H1 (cell line): Measurements from ENCODE around the gene ADCY3. TPM values are rescaled to one million over a fixed set of nuclear protein-coding genes. Genes with fewer than 3 reads are reported as not detected.

ENCODE experiments used
- CTCF ChIA-PET: fragments of 300-600 bp; sonication (Branson Sonifier 250); formaldehyde crosslinking; loops from one replicate; lab custom pipeline; 2021; ENCODE audit not compliant: partially characterized antibody; lab: Charles Lee
- POLR2A ChIA-PET: fragments of 300-600 bp; sonication (Branson Sonifier 250); formaldehyde crosslinking; loops from one replicate; lab custom pipeline; 2021; ENCODE audit warnings: inconsistent platforms; ENCODE audit not compliant: partially characterized antibody; lab: Charles Lee
- DNase-seq, 2 experiments: peaks; one replicate each; pipeline versions ENCODE4 v3.0.0 to v3.0.0-alpha.2; 2010 to 2022; ENCODE audit warnings: low spot score in 2 of 2, low read depth in 1 of 2, mixed read lengths in 1 of 2
- FAIRE-seq: peaks from 2 replicates; lab custom pipeline; 2011; peaks lifted over from hg19 to GRCh38; lab: Jason Lieb, UNC
- H2AFZ ChIP-seq: 2 replicates; pipeline ENCODE4 v1.8.1; 2012; ENCODE audit warnings: low read length, inconsistent platforms
- H2AK5ac ChIP-seq: 2 replicates; pipeline ENCODE4 v1.6.1; 2013; ENCODE audit warnings: low read depth, low read length
- H2BK120ac ChIP-seq: replicated peaks from 2 replicates; pipeline ENCODE3; 2013; ENCODE audit warnings: low read depth, low read length, inconsistent platforms
- H2BK12ac ChIP-seq: 2 replicates; pipeline ENCODE4 v1.6.1; 2013; ENCODE audit warnings: low read depth, low read length
- H2BK15ac ChIP-seq: 2 replicates; pipeline ENCODE4 v1.6.1; 2013; ENCODE audit warnings: low read length
- H2BK20ac ChIP-seq: 2 replicates; pipeline ENCODE4 v1.6.1; 2013; ENCODE audit warnings: low read length
- H2BK5ac ChIP-seq: 2 replicates; pipeline ENCODE4 v1.6.1; 2013; ENCODE audit warnings: low read depth, low read length
- H3K14ac ChIP-seq: 2 replicates; pipeline ENCODE4 v1.6.1; 2013; ENCODE audit warnings: inconsistent platforms; ENCODE audit not compliant: insufficient read length
- H3K18ac ChIP-seq: 2 replicates; pipeline ENCODE4 v1.6.1; 2013; ENCODE audit warnings: low read length; ENCODE audit errors: extremely low read depth
- H3K23ac ChIP-seq: 2 replicates; pipeline ENCODE4 v1.6.1; 2013; ENCODE audit warnings: inconsistent platforms; ENCODE audit not compliant: insufficient read length
- H3K23me2 ChIP-seq: 2 replicates; pipeline ENCODE4 v1.6.1; 2013; ENCODE audit warnings: low read depth, low read length
- H3K27ac ChIP-seq: 2 replicates; pipeline ENCODE4 v1.6.1; 2011; ENCODE audit warnings: low read depth, low read length, inconsistent platforms
- H3K27me3 ChIP-seq, 4 experiments: replicated peaks in 1 of 4; 1 replicate in 1 of 4; 2 replicates in 3 of 4; pipeline versions ENCODE4 v1.6.1 to v1.8.1; 2011 to 2013; ENCODE audit warnings: low read length in 3 of 4, mild to moderate bottlenecking in 3 of 4, inconsistent platforms in 2 of 4, mixed read lengths in 2 of 4, moderate library complexity in 1 of 4; ENCODE audit not compliant: control insufficient read depth in 3 of 4, insufficient read depth in 3 of 4; ENCODE audit errors: extremely low read depth in 1 of 4
- H3K36me3 ChIP-seq, 4 experiments: 2 replicates each; pipeline versions ENCODE4 v1.6.1 to v1.8.1; 2011 to 2013; ENCODE audit warnings: mild to moderate bottlenecking in 4 of 4, low read length in 3 of 4, moderate library complexity in 2 of 4, control low read depth in 1 of 4, inconsistent platforms in 1 of 4; ENCODE audit not compliant: insufficient read depth in 4 of 4, control insufficient read depth in 2 of 4
- H3K4ac ChIP-seq: replicated peaks from 2 replicates; pipeline ENCODE3; 2013; ENCODE audit warnings: low read length, low read depth, mixed read lengths, inconsistent platforms; ENCODE audit not compliant: insufficient read length
- H3K4me1 ChIP-seq, 4 experiments: replicated peaks in 1 of 4; 1 replicate in 1 of 4; 2 replicates in 3 of 4; pipeline versions ENCODE4 v1.6.1 to v1.8.1; 2011 to 2013; ENCODE audit warnings: low read length in 3 of 4, inconsistent platforms in 2 of 4, mixed read lengths in 1 of 4; ENCODE audit not compliant: insufficient read depth in 4 of 4, control insufficient read depth in 3 of 4
- H3K4me2 ChIP-seq, 2 experiments: 2 replicates each; pipeline versions ENCODE4 v1.6.1 to v1.8.1; 2011 to 2013; ENCODE audit warnings: low read depth in 2 of 2, low read length in 2 of 2, control low read depth in 1 of 2, inconsistent platforms in 1 of 2, mild to moderate bottlenecking in 1 of 2; ENCODE audit not compliant: insufficient read depth in 1 of 2
- H3K4me3 ChIP-seq, 4 experiments: fragments of 200-600, 300-600 bp in 1 of 4; sonication (generic), shearing (Covaris generic), sonication (Bioruptor Twin) in 1 of 4; 2 replicates each; pipeline versions ENCODE4 v1.5.1 to v1.8.1; 2011 to 2016; ENCODE audit warnings: low read length in 4 of 4, low read depth in 3 of 4, control low read depth in 2 of 4, inconsistent platforms in 2 of 4, mild to moderate bottlenecking in 2 of 4, mixed read lengths in 1 of 4, moderate library complexity in 1 of 4; ENCODE audit not compliant: insufficient read depth in 2 of 4; ENCODE audit errors: extremely low read depth in 1 of 4
- H3K56ac ChIP-seq: replicated peaks from 2 replicates; pipeline ENCODE3; 2013; ENCODE audit warnings: low read depth, mild to moderate bottlenecking, mixed read lengths, low read length, inconsistent platforms; ENCODE audit not compliant: insufficient read length
- H3K79me1 ChIP-seq: 2 replicates; pipeline ENCODE4 v1.6.1; 2013; ENCODE audit warnings: low read depth, low read length, control low read depth
- H3K79me2 ChIP-seq, 2 experiments: 2 replicates each; pipeline versions ENCODE4 v1.6.1 to v1.8.1; 2012 to 2013; ENCODE audit warnings: low read length in 2 of 2, mild to moderate bottlenecking in 2 of 2, inconsistent platforms in 1 of 2; ENCODE audit not compliant: insufficient read depth in 2 of 2, control insufficient read depth in 1 of 2
- H3K9ac ChIP-seq, 4 experiments: replicated peaks in 1 of 4; 1 replicate in 1 of 4; 2 replicates in 3 of 4; pipeline versions ENCODE4 v1.6.1 to v1.8.1; 2011 to 2013; ENCODE audit warnings: low read depth in 3 of 4, low read length in 3 of 4, control low read depth in 2 of 4, mild to moderate bottlenecking in 2 of 4, moderate library complexity in 2 of 4, inconsistent platforms in 1 of 4; ENCODE audit errors: extremely low read depth in 1 of 4
- H3K9me3 ChIP-seq, 2 experiments: 2 replicates each; pipeline versions ENCODE4 v1.6.1 to v1.8.1; 2012 to 2013; ENCODE audit warnings: mild to moderate bottlenecking in 2 of 2, moderate library complexity in 2 of 2, control low read depth in 1 of 2, inconsistent platforms in 1 of 2, low read depth in 1 of 2, low read length in 1 of 2, mixed read lengths in 1 of 2; ENCODE audit not compliant: insufficient read depth in 2 of 2
- H4K20me1 ChIP-seq, 2 experiments: replicated peaks in 1 of 2; 2 replicates each; pipeline versions ENCODE3 to v1.8.1; 2011 to 2013; ENCODE audit warnings: inconsistent platforms in 2 of 2, low read length in 2 of 2, mild to moderate bottlenecking in 1 of 2; ENCODE audit not compliant: insufficient read depth in 2 of 2, control insufficient read depth in 1 of 2
- H4K5ac ChIP-seq: 2 replicates; pipeline ENCODE4 v1.6.1; 2013; ENCODE audit warnings: low read length, low read depth, mixed read lengths, inconsistent platforms; ENCODE audit not compliant: insufficient read length
- H4K8ac ChIP-seq: 2 replicates; pipeline ENCODE4 v1.8.0; 2013; ENCODE audit warnings: mild to moderate bottlenecking, moderate library complexity, low read length, inconsistent platforms; ENCODE audit not compliant: insufficient read depth; ENCODE audit errors: extremely low read depth
- H4K91ac ChIP-seq: replicated peaks from 2 replicates; pipeline ENCODE3; 2013; ENCODE audit warnings: low read length, mixed read lengths, inconsistent platforms; ENCODE audit not compliant: insufficient read length
- ATF2 ChIP-seq: IDR thresholded peaks from 2 replicates; pipeline ENCODE4 v1.6.1; 2012; ENCODE audit warnings: low read length, inconsistent platforms
- KDM4A ChIP-seq: IDR thresholded peaks from one replicate; pipeline ENCODE4 v1.7.1; 2012; ENCODE audit warnings: low read depth, mild to moderate bottlenecking, moderate library complexity, low read length, inconsistent platforms; ENCODE audit not compliant: severe bottlenecking
- POLR2A ChIP-seq, 2 experiments: IDR thresholded peaks; 1 replicate in 1 of 2; 2 replicates in 1 of 2; pipeline ENCODE4 v1.6.1; 2011; ENCODE audit warnings: low read depth in 2 of 2, low read length in 2 of 2, mild to moderate bottlenecking in 2 of 2; ENCODE audit errors: control extremely low read depth in 1 of 2
- SP4 ChIP-seq: IDR thresholded peaks from 2 replicates; pipeline ENCODE4 v1.6.1; 2012; ENCODE audit warnings: low read length, inconsistent platforms
- SUZ12 ChIP-seq: fragments of 200-600 bp; sonication (generic); IDR thresholded peaks from 2 replicates; pipeline ENCODE4 v1.6.1; 2012; ENCODE audit warnings: mild to moderate bottlenecking, inconsistent platforms, low read length, moderate library complexity, mixed read lengths
- TAF7 ChIP-seq: optimal IDR thresholded peaks from 2 replicates; pipeline ENCODE3; 2011; ENCODE audit warnings: low read depth, mild to moderate bottlenecking, inconsistent platforms, low read length, moderate library complexity, borderline replicate concordance
- WGBS, 2 experiments: shearing (Covaris generic) in 1 of 2; methylation state at CpG; one replicate each; pipeline versions ENCODE4 v1.1.6 to v1.1.7; 2013 to 2015; ENCODE audit warnings: low lambda C conversion rate in 2 of 2, mixed read lengths in 2 of 2, inconsistent platforms in 1 of 2, low coverage in 1 of 2, missing lambda C conversion rate in 1 of 2; ENCODE audit not compliant: insufficient replicate concordance in 2 of 2, insufficient coverage in 1 of 2, insufficient read length in 1 of 2; ENCODE audit errors: extremely low coverage in 1 of 2, missing lambda C conversion rate in 1 of 2; 5-methylcytosine and 5-hydroxymethylcytosine counted together
- polyA plus RNA-seq, 7 experiments: library from polyadenylated mRNA; depleted of rRNA in 3 of 7; stranded (reverse) in 5 of 7; unstranded in 2 of 7; fragments of >200 nt in 5 of 7; fragments of 200-250 nt in 2 of 7; gene quantifications; 1 replicate in 5 of 7; 2 replicates in 1 of 7; 4 replicates in 1 of 7; pipeline versions ENCODE4 v1.2.1 to v1.2.3, GENCODE V29; 2011 to 2013; ENCODE audit warnings: missing spikeins in 2 of 7, mixed read lengths in 2 of 7
- total RNA-seq: library from RNA; stranded (reverse); fragmentation: NEBNext Ultra II Directional; extraction: Animal tissue kit (Norgen Biotek cat#: 25700); gene quantifications from 2 replicates; pipeline ENCODE4 v1.2.1, GENCODE V29; 2021

Gene ADCY3
- total and polyA plus RNA-seq, 2 of the 8 experiments (the other 6 are each of a cell fraction or from before 2014, with no cell fraction given), result 45.1 to 52.9 TPM

DNA sequence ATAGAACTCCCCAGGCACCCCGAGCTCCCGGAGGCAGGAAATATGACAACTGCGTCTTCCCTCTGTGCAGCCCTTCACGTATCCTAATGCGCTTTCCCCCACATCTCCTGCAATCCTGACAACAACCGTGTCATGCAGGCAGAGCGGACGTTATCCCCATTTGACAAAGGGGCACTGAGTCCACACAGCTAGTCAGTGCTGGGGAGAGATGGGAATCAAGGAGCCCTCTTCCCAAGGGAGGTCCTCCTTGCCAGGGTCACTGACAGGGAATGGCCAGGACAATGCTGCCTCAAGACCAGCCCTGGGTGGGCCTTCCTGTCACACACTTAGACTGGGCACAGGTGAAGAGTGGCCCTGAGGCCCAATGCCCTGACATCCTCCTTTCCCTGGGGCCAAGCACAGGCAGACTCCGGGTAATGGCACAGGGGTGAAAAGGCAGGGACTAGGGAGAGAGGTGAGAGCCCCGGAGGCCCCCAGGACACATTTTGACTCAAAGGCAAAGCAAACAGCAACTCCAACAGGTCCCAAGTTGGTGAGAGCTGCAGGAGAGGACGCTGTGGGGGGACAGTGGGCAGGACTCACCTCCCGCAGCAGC is 2.2 kb downstream of the ADCY3 start:
- no peak for DNase-seq
- peaks cover 0 to 13% (median 3%) of the 10 kb centered on the region in 4 experiments; a peak in 5 of 7 replicates for H3K4me1 ChIP-seq
- H2BK120ac ChIP-seq, result no peak overlapping the region
- no peak overlapping the region for H3K9ac ChIP-seq
- peaks cover 0 to 20% of the 10 kb centered on the region in 2 experiments for H4K20me1 ChIP-seq
- H3K4me2 ChIP-seq, result no peak overlapping the region; a peak in 1 of 4 replicates
- peaks cover 11% of the 10 kb centered on the region for H3K79me1 ChIP-seq
- no peak overlapping the region for H3K23ac ChIP-seq
- no peak overlapping the region for H3K56ac ChIP-seq
- peaks cover 0 to 5% of the 10 kb centered on the region in 2 experiments; a peak in 1 of 4 replicates for H3K79me2 ChIP-seq
- no peak overlapping the region for H2AFZ ChIP-seq
- TF ChIP-seq SUZ12 (no peak), ATF2 (no peak), POLR2A (IDR thresholded peaks at IDR 0.05; ENCODE audit: control extremely low read depth in 1 of 2, low read depth in 2 of 2, low read length in 2 of 2) (no peak), TAF7 (no peak), KDM4A (no peak), SP4 (no peak)
- no peak overlapping the region for H4K5ac ChIP-seq
- no peak overlapping the region for H3K4ac ChIP-seq
- H2BK5ac ChIP-seq, result no peak overlapping the region
- H3K9me3 ChIP-seq, result no peaks in the 10 kb centered on the region
- no peak overlapping the region for H3K18ac ChIP-seq
- H3K27me3 ChIP-seq, result no peaks in the 10 kb centered on the region; a peak in 2 of 7 replicates
- H2AK5ac ChIP-seq, result peak overlapping the region; percentile 45; the same call in 1 of the 2 replicates
- peak overlapping the region; percentile 53; the same call in 1 of the 2 replicates for H4K8ac ChIP-seq
- POLR2A ChIA-PET, result no interaction called here
- H3K14ac ChIP-seq, result no peak overlapping the region
- no peak overlapping the region for H3K4me3 ChIP-seq
- H2BK15ac ChIP-seq, result no peak overlapping the region
- H2BK20ac ChIP-seq, result no peak overlapping the region
- no peak for FAIRE-seq
- H3K23me2 ChIP-seq, result peaks cover 3% of the 10 kb centered on the region; the same call in 1 of the 2 replicates
- no peak overlapping the region for H4K91ac ChIP-seq
- CTCF ChIA-PET, result interaction anchor here (0.5 to 2.2 kb wide), 5 partner anchors 11 to 105 kb away, joined by 3 to 6 read pairs (median 3); no protein-coding TSS in a partner anchor
- H2BK12ac ChIP-seq, result no peak overlapping the region
- no peak overlapping the region for H3K27ac ChIP-seq
- 89% methylated on average over 9 of the region's 12 CpGs; no CpG with 5 or more reads in 1 of the 2 experiments for WGBS, 2 experiments
- H3K36me3 ChIP-seq, result no peaks in the 10 kb centered on the region
